GM21367 (cell line): ENCODE data around the gene PSMD2.
"Not testable (repeated sequence)": the region's sequence is repeated elsewhere in the genome, so short reads cannot be mapped to it uniquely, and the experiment has no call there.

Source experiments
- ATAC-seq: cut with Tn5 transposase; IDR thresholded peaks from one replicate; pipeline ENCODE4 v1.9.1; 2021; ENCODE audit not compliant: unreplicated experiment

The PSMD2 gene

GRCh38 chr3:184337981-184338380, 38.9 kb downstream of the PSMD2 start:
- ATAC-seq: no peak

GRCh38 chr3:184338511-184338945, 39.5 kb downstream of the PSMD2 start:
- ATAC-seq: no peak

- no peak for ATAC-seq
Measured at GRCh38 chr3:184339001-184339400, 40.0 kb downstream of the PSMD2 start.

- not testable (repeated sequence) for ATAC-seq
Measured at GRCh38 chr3:184339451-184340135, 40.6 kb downstream of the PSMD2 start.

- no peak for ATAC-seq
Measured at GRCh38 chr3:184341925-184342324, 42.9 kb downstream of the PSMD2 start.

- no peak for ATAC-seq
Measured at GRCh38 chr3:184343200-184343876, 44.3 kb downstream of the PSMD2 start.

- no peak for ATAC-seq
Measured at GRCh38 chr3:184344579-184345316, 45.7 kb downstream of the PSMD2 start.

- no peak for ATAC-seq
Measured at GRCh38 chr3:184345317-184346144, 46.5 kb downstream of the PSMD2 start.

GRCh38 chr3:184346480-184347190, 47.6 kb downstream of the PSMD2 start:
- no peak for ATAC-seq

GRCh38 chr3:184347321-184348056, 48.4 kb downstream of the PSMD2 start:
- ATAC-seq: no peak

GRCh38 chr3:184348057-184348382, 49.0 kb downstream of the PSMD2 start:
- no peak for ATAC-seq

- no peak for ATAC-seq
Measured at GRCh38 chr3:184349563-184350470, 50.8 kb downstream of the PSMD2 start.

GRCh38 chr3:184350618-184351017, 51.6 kb downstream of the PSMD2 start:
- ATAC-seq: no peak

GRCh38 chr3:184351511-184352148, 52.6 kb downstream of the PSMD2 start:
- ATAC-seq: no peak

GRCh38 chr3:184352149-184352785, 53.2 kb downstream of the PSMD2 start:
- no peak for ATAC-seq

- ATAC-seq: no peak
Measured at GRCh38 chr3:184352897-184353545, 54.0 kb downstream of the PSMD2 start.

GRCh38 chr3:184353546-184353941, 54.5 kb downstream of the PSMD2 start:
- ATAC-seq: no peak
